ENCODE results near the gene STAB2.

- TF ChIP-seq CTCF (IDR thresholded peaks at IDR 0.05; ENCODE audit: low read length): no peak
- no peak for TF ChIP-seq EZH2 (optimal IDR thresholded peaks at IDR 0.05; ENCODE audit: low read depth, low read length)
- no peak for TF ChIP-seq EZH2phosphoT487 (IDR thresholded peaks at IDR 0.05; ENCODE audit: low read length)
Measured at GRCh38 chr12:103813949-103814348, 226.9 kb downstream of the STAB2 start.
